GM19328 (cell line): ENCODE results near the gene NAA40.

Source experiments
- ATAC-seq: cut with Tn5 transposase; IDR thresholded peaks from one replicate; pipeline ENCODE4 v1.9.1; 2021; ENCODE audit warnings: mild to moderate bottlenecking, moderate library complexity; ENCODE audit not compliant: unreplicated experiment

The NAA40 gene

DNA sequence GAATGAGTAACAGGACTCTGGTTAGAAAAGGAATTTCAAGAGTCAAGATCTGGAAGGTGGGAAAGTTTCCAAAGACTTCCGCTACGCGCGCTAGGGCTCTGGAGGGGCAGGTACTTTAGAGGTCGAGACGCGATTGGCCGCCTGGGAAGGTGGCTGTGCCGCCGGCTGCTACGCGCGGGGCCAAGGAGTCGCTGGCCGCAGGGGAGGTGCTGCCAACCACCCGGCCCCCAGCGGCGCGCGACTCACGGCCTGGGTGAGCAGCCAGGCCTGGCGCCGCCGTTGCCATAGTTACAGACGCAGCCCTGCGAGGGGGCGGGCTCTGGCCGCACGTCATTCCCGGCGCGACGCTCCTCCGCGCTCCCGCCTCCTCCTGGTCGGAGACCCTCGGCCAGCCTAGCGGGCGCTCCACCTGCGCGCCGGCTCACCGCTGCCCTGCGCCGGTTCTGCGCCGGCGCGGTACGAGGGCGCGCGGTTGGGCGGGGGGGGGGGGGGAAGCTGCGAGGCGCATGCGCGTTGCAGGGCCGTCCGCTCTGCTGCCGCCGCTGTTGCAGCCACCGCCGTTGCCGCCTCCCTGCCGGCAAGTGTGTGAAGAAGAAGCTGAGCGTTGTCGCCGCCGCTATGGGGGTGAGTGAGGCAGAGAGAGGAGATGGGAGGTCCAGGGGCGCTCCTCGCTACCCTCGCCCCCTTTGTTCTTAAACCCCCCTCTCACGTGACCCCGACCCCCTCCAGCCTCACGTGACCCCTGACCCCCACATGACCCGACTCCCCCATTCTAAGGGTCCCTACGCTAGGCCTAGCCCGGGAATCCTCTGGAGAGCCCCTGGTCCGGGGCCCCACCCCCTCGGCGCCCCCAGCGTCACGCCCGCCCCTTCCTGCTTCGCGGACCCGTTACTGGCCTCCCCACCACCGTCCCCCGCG is at the start of gene NAA40:
Gene NAA40, plus strand, starts transcription at position 524 of the 918 bp plus-strand sequence. Its CDS starts 95 bp downstream, at position 619.
- peak; percentile 93 for ATAC-seq

DNA sequence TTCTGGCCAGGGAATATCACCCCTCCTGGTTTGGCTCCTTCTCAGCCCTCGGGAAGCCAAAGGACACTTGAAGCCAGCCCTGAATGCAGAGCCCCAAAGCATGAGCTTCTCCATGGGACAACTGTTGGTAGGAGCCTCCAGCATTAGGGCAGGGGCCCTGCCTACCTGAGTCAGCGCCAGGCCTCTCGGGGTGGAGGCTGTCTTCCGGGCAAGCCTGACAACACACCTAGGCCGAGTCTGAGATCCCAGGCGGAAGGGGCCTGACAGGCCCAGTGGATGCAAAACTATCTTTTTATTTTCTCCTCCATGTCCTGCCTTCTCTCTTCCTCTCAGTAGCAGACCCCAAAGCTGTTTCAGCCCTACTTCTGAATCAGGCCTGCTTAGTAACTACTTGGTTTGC is 49.5 kb upstream of the NAA40 start:
- no peak for ATAC-seq

DNA sequence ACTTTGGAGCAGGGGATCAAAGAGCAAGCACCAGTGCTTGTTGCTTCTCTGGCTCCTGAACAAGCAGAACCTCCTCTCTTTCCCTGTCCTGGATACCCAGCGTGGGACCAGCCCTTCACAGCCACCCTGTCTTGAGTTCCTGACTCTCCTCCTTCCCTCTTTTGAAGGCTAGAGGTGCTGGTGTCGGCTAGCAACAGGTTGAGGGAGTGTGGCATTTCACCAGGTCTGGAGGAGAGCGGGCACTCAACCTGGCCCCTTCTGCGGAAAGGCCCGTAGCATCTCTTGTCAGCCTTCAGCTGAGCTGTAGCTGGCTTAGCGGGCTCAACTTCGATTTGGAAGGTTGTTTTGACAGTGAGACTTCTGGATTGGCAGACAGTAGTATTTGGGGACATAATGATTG is 48.4 kb upstream of the NAA40 start:
- ATAC-seq = no peak

DNA sequence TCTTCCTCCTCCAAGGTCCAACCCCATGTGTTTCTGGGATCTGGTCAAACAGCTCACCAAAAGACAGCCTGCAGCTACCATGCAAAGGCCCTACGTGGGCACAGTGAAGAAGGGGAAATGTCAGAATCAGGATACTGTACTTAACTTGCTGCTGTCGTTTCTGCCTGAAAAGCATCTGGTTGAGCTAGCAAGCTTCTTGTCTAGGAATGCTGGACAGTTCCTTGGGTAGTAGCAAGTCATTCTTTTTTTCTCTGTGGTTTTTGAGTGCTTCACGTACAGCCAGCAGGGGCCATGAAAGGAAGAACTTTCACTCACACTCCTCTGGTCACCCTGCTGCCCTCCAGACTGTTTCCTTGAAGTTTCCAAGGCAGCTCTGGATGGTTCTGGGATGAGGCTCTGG is 46.6 kb upstream of the NAA40 start:
- no peak for ATAC-seq

GRCh38 chr11:63893355-63893754 is 45.4 kb upstream of the NAA40 start:
- no peak for ATAC-seq

GRCh38 chr11:63896071-63896470 is 42.7 kb upstream of the NAA40 start:
- no peak for ATAC-seq

- no peak for ATAC-seq
These were observed 41.2 kb upstream of the NAA40 start for GRCh38 chr11:63897459-63898146.

DNA sequence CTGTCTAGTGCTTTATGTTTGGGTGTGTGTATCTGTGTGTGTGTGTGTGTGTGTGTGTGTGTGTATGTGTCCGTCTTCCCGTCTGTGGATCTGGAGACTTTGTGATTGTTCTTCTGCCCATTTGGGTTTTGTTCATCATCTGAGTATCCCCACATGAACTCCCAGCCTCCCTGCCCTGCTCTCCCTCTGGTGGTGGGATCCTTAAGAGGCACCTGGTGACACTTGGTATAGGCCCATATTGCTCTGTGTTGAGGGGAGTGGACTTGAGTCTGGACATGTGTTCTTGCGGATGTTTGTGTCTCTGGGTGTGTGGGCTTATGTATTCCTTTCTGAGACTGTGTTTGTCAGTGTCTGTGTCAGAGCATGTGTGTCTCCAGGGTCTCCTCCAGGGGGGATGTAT is 37.1 kb upstream of the NAA40 start:
- no peak for ATAC-seq

DNA sequence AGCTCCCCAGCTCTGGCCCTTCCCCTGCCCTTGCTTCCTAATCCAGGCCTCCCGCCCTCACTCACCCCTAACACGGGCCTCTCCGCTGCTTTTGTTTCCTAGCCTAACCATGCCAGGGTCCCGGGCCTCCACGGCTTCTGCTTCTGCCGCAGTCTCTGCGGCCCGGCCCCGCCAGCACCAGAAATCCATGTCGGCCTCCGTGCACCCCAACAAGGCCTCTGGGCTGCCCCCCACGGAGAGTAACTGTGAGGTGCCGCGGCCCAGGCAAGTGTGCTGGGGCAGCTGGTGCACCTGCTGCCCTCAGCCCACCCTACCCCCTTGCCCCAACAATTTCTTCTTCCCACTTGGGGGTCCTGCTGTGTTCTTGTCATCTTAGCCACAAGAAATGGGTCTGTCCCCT is 34.9 kb upstream of the NAA40 start:
- no peak for ATAC-seq

GRCh38 chr11:63904743-63905142 is 34.1 kb upstream of the NAA40 start:
- ATAC-seq = no peak

GRCh38 chr11:63905179-63905578 is 33.6 kb upstream of the NAA40 start:
- no peak for ATAC-seq

GRCh38 chr11:63906087-63906486 is 32.7 kb upstream of the NAA40 start:
- no peak for ATAC-seq

DNA sequence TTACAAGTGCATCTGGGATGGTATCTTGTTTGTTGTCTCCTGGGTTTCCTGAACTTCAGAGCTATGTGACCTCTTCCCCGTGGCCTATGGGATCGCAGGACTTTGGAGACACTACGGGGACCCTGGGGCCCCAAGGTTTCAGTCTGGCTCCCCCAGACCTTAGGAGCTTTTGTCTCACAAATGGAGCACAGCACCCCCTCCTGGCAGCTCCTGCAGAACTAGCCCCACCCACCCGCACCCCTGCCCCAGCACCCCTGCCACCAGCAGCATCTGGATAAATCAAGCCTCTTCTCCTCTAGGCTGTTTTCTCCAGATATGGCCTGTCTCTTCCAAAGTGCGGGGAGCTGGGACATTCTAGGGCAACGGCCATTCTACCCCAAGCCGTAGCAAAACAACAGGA is 32.2 kb upstream of the NAA40 start:
- no peak for ATAC-seq

DNA sequence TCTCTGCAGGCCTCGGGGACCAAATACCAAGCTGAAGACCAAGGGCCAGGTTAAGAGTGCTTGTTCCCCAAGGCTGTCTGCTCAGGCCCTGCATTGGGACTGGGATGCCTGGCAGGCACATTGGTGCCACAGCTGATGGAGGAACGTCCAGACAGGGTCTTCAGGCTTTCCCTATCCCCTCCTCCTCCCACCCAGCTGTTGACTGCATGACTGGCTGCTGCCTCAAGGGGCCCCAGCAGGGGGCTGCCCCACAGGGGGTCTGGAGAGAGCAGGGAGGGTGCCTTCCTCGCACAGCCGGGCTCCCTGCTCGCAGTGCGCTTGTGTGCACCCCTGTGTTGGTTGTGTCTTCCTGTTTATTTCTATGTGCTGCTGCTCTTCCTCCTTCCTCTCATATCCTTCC is 31.7 kb upstream of the NAA40 start:
- no peak for ATAC-seq

DNA sequence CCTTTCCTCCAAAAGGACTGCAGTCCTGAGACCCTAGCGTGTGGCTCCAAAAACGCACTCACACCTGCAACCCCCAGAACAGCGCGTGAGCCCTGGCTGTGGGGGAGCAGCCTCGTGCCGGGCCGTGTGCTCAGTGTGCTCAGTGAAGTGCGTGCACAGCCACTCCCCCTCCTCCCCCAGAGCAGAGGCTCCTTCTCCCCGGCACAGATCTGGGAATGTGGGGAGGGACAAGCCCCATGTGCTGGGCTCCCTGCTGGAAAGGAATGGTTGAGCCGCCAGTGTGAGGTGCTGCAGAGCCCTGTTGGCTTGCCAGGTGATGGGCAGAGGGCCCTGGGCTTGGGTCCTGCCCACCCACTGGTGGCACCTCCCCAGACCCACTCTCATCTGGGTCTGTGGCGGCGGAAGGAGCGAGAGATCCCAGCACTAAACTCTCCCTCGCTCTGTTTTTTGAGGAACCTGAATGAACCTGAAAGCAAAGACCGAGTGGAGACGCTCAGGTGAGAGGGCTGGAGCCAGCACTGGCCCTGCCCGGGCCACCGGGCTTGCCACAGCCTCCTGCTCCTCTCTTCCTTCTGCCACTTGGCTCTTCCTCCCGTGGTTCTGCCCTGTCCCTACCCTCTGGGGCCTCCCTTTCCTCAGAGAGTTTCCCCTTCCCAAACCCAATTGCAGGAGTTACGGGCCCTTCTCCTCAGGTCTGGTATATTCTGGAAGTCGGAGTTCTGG is 30.8 kb upstream of the NAA40 start:
- no peak for ATAC-seq

- no peak for ATAC-seq
These were observed 30.0 kb upstream of the NAA40 start for GRCh38 chr11:63908631-63909401.

DNA sequence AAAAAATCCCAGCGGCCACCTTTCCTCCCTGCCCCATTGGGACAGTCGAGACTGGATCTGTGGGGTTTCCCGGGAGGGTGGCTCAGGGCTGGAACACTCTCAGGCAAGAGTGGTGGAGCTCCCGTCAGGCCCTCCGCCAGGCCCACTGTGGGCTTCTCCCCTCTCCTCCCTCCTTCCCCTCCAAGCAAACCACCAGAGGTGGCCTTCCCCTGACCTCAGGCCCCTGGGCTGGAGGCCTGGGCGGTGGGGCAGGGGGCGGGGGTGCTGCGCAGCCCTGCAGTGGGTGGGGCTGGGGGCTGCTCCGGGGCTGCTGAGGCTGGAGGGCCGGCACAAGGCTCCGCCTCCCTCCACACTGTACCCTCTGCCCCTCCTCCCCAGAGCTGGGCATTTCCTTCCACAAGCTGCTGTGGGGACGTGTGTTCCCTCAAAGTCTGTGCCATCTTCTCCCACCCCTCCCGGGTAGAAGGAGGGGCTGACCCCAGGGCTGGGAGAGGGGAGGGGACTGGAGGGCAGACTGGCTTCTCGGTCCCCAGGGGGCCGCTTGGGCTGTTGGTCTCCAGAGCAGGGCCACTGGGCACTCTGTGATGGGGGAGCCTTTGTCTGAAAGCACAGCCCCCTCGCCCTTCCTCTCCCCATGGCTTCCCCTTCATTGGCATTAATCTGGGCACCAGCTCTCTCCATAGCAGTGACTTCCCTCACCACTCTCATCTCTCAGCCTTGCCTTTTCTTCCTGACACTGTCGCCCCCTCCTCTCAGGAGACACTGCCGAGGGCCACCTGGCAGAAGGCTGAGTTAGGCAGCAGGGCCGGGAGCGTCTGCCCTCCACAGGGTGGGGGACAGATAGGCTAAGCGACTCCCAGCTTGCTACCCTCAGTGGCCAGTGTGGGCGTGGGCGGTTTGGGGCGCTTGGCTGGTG is 29.0 kb upstream of the NAA40 start:
- ATAC-seq = no peak

DNA sequence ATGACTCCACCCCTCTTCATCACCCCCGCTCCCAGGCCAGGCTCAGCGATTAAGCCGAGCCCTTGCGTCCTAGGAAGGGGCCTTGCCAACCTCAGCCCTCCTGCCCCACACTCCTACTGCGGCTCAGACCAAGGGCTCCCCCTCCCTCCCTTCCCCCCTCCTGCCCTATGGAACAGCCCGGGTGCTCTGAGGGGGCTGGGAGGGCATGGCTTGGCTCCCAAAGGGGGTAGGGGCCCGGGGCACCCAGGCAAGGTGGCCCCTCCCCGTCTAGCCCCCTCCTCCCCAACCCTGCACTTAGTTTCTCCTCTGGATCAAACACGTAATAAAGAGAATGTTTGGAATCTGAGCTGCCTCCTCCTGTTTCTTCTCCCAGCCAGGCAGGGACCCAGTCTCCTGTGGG is 28.1 kb upstream of the NAA40 start:
- no peak for ATAC-seq

DNA sequence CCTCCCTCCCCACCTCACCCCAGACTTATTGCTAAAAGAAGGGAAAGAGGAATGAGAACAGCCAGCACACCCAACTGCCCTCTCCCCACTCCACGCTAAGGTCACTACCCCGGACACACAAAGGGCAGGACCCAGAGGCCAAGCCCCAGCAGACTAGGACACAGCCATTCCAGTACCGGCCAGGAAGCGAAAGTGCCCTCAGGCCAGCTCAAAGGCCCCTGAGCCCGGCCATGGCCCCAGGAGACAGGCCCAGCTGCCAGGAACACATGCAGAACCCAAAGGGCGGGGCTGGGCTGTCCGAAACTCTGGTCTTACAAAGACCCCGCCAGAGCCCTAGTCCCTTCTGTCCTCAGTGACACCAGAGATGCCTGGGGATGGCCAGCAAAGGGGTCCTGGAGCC is 27.4 kb upstream of the NAA40 start:
- ATAC-seq = no peak

DNA sequence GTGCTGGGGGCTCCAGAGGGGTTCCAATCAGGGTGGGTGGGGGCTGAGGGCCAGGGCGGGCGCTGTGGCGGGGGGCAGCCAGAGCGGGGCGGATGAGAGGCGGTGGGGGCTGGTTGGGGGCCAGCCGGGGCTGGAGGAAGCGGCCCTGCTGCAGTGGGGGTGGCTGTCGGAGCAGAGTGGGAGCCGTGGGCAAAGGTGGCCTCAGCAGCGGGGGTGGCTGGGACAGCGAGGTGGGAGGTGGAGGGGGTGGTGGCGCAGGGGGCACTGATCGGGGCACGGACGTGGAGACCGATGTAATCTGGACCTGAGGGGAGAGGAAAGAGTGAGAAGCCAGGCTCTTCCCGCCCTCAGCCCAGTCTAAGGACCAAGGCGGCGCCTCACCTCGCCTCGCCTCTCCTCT is 26.9 kb upstream of the NAA40 start:
- no peak for ATAC-seq
